NCI-H2196 (cell line): ENCODE measurements around the gene RNF111.
"Not testable (repeated sequence)": the region's sequence is repeated elsewhere in the genome, so short reads cannot be mapped to it uniquely, and the experiment has no call there.

Experiments used
- DNase-seq: peaks from one replicate; lab custom pipeline; 2025; ENCODE audit not compliant: unreplicated experiment; lab: John Stamatoyannopoulos, UW

The RNF111 gene

DNA sequence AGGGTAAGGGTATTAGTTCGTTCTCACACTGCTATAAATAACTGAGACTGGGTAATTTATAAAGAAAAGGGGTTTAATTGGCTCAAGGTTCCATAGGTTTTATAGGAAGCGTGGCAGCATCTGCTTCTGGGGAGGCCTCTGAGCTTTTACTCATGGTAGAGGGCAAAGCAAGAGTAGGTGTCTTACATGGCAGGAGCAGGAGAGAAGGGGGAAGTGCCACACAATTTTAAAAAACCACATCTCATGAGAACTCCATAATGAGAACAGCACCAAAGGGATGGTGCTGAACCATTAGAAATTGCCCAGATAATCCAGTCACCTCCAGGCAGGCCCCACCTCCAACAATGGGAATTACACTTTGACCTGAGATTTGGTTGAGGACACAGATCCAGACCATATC, 12.2 kb downstream of the RNF111 start:
- DNase-seq = no peak

DNA sequence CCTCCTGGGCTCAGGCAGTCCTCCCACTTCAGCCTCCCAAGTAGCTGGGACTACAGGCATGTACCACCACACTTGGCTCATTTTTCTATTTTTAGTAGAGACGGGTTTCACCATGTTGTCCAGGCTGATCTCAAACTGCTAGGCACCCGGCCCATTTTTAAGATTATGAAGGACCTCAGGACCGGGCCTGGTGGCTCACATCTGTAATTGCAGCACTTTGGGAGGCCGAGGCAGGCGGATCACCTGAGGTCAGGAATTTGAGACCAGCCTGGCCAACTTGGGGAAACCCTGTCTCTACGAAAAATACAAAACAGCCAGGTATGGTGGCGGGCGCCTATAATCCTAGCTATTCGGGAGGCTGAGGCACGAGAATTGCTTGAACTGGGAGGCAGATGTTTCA, 12.8 kb downstream of the RNF111 start:
- DNase-seq = not testable (repeated sequence)

DNA sequence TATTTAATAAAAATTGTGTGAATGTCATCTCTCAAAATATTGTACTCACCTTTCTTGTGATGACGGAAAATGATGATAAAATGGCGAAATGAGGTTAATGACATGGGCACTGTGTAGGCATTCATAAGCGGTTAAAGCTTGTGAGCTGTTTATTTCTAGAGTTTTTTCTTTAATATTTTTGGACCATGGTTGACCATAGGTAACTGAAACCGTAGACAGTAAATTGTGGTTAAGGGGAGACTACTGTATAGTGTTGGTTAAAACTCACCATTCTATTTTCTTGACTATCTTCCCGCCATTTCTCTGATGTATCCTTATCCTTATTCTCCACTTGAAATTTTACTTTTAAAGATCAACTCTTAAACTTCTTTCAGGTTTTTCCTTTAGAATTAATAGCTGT, 14.5 kb downstream of the RNF111 start:
- no peak for DNase-seq

DNA sequence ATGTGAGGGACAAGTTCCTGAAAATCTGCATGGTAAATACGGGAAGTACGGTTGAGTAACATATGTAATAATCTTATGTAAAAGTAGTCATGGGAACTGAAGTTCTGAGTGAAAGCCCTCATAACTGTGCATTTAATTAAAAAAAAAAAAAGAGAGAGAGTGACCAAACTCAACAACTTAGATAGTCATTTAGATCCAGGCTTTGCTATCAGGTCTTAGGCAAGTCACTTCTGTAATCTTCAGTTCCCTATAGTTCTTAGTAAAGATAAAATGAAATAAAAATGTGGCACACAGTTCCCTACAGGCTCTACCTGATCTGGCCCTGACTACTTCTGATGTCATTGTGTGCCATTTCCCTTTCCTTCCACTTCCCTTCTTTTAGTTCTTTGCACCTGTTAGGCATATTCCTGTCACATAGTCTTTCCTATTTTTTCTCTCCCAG, 15.0 kb downstream of the RNF111 start:
- DNase-seq = no peak

DNA sequence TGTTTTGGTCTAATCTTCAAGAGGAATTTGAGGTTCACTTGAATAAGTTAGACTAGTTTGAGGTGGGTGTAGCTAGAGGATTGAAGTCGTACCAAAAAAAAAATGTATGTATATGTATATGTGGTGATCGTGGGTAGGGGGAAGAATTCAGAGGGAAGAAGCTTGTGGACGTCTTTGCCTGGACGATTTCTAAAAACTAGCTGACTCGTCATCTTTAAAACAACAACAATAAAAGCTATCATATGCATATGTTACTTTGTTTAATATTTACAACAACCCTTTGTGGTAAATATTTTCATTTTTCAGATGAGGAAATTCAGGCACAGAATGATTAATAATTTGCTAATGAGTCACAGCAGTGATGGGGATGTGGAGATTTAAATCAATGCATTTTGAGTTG, 18.1 kb downstream of the RNF111 start:
- DNase-seq = no peak

DNA sequence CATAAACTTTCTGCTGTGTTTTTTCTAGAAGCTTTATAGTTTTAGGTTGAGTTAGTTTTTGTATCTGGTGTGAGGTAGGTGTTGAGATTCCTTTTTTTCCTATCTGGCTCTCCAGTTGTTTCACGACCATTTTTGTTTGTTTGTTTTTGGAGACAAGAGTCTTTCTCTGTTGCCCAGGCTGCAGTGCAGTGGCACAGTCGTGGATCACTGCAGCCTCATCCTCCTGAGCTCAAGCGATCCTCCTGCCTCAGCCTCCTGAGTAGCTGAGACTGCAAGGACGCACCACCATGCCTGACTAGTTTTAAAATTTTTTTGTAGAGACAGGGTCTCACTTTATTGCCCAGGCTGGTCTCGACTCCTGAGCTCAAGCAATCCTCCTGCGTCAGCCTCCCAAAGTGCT, 20.6 kb downstream of the RNF111 start:
- no peak for DNase-seq

DNA sequence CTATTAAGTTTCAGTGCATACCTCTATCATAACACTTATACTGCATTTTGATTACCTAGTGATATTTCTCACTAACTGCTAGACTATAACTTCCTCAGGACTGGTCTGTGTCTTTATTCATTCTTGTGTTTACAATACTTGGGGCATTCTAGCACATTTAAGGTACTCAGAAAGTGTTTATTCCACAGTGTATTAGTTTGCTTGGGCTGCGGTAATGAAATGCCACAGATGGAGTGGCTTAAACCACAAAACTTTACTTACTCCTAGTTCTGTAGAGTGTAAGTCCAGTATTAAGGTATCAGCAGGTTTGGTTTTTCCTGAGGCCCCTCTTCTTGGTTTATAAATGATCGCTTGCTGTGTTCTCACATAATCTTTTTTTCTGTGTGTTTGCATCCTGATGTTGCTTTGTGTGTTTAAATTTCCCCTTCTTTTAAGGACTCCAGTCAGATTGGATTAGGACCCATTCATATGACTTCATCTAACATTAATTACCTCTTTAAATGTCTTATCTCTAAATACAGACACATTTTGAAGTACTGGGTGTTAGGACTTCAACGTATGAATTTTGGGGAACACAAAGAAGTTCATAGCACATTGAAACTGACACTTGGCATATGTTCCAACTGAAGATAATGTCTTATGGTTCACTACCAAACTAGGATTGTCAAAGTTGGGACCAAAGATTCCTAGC, 23.9 kb downstream of the RNF111 start:
- no peak for DNase-seq

DNA sequence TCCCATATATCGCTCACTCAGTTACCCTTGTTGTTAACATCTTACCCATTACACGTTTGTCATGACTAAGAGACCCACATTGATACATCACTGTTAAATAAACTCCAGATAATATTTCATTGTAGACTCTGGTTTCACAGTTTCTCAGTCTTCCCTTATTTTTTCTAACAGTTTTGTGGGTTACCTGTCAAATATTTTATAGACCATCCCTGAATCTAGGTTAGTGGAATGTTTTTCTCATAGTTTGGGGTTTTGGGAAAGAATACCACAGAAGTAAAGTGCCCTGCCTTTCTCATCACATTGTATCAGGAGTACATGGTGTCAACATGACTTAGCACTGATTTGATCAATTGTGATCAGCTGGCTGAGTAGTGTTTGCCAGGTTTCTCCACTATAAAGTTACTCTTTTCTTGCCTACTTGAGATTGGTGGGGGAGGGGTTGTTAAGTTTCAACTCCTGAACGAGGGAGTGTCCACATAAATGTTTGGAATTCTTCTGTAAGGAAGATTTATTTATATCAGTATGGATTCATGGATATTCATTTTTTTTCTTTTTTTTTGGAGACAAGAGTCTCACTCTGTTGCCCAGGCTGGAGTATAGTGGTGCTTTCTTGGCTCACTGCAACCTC, 25.9 kb downstream of the RNF111 start:
- no peak for DNase-seq

DNA sequence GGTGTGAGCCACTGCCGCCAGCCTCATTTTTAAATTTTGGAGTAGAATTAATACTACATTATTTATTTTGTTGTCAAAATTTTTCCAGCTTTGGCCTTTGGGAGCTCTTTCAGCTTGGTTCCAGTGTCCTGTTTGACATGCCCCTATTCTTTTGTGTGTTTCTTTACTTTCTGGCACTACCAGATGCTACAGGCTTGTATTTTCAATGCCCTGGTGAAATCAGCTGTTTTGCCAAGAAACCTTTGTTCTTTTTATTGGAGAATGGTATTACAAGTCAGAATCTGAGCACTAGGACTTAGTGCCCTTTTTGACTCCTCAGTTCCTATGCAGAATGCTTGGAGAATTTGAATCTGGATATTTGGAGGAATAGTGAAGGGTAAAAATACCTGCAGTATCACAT, 26.6 kb downstream of the RNF111 start:
- DNase-seq = no peak

DNA sequence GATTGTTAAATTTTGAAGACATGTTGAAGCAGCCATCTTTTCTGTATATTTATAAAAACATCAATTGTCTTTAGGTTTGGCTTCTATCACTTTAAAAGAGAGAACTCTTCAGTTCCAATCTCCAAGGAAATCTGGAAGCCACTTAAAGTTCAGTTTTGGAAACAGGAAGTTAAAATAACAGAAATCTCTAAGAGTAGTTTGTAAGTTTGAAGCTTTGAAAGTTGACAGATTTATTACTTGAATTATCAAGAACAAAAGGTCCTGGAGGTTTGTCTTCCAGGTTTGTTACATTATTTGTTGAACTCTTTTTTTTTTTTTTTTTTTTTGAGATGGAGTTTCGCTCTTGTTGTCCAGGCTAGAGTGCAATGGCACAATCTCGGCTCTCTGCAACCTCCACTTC, 30.0 kb downstream of the RNF111 start:
- no peak for DNase-seq

DNA sequence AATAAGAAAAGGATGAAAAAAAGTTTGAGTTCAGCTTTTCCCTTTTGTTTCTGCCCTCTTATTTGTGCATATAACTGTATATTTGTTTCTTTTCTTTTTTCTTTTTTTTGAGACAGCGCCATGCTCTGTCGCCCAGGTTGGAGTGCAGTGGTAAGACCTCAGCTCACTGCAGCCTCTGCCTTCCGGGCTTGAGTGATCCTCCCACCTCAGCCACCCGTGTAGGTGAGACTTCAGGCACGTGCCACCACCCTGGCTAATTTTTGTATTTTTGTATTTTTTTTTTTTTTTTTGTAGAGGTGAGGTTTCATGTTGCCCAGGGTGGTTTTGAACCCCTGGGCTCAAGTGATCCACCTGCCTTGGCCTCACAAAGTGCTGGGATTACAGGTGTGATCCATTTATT, 31.4 kb downstream of the RNF111 start:
- no peak for DNase-seq

DNA sequence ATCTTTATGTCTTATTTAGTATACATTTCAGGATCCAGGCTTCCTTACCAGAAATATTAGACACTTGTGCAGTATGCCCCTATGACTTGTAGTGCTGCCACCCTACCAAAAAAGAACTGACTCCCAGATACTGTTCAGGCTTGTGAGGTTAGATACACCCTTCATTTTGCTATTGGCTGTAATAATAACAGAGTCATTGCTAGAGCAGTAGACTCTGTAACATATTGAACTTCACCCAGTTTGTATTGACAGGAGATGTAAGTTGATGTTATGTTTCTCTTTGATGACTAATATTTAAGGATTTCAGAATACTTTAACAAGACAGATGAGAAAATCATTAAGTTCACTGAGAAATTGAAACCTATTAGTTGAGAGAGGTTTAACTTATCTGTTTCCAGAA, 32.9 kb downstream of the RNF111 start:
- no peak for DNase-seq

DNA sequence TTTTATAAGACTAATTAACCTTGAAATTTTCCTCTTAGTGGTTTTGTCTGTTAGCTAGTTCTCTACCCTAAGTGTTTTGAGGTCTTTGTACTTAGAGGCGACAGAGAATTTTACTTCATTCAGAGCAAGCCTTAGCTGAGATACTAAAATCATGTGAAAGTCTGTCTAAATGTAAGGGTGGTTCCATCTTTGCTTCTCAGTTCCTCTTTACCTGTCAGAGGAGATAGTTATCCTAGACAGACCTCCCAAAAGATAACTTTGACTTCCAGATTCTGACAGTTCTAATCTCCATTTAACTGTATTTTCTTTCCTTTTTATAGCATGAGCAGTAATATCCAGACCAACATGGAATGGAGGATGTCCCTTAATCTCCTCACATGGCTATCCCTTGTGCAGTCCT, 34.7 kb downstream of the RNF111 start:
- no peak for DNase-seq

DNA sequence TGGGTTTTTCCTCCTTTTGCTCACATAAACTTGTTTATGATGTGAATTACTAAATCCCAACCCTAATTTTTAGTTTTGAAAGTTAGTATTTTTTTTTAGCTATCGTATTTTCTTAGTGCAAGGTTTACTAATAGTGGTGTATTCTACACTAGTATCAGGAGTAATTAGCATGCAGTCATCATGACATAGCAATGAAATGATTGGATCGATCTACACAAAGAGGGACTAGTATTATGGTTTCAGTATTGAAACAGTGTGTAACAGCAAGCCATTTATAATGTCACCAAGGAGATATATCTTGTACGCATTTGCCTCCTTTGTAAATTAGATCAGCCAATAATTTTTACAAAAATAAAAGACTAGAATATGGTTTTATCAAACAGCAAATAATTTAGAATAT, 38.7 kb downstream of the RNF111 start:
- no peak for DNase-seq

DNA sequence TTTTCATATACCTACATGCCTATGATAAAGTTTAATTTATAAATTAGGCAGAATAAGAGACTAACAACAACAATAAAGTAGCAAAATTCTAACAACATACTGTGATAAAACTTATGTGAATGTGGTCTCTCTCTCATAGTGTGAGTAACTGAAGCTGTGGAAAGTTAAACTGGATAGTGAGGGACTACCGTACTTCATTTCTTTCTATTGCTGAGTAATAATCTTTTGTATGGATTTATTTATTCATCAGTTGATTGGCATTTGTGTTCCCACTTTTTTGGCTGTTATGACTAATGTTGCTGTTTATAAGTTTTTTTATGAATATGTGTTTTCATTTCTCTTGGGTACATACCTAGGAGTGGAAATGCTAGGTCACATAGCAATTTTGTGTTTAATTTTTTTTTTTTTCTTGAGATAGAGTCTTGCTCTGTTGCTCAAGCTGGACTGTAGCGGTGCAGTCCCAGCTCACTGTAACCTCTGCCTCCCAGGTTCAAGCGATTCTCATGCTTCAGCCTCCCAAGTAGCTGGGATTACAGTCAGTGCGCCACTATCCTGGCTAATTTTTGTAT, 41.0 kb downstream of the RNF111 start:
- DNase-seq = no peak

DNA sequence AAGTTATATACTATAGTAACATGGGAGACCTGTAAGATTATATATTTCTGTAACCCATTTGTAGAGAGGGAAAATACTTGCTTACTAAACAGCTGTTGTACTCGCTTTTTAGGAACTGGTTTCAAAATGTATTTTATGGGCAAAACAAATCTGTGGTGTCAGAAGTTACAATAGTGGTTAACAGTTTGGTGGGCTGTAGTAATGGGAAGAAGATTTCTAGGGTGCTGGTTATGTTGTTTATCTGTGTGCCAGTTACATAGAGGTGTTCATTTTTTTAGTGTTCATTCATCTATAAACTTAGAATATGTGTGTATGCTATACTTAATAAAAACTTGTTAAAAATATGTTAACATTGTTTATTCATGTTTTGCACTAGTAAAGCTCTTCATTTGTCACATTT, 42.1 kb downstream of the RNF111 start:
- no peak for DNase-seq

DNA sequence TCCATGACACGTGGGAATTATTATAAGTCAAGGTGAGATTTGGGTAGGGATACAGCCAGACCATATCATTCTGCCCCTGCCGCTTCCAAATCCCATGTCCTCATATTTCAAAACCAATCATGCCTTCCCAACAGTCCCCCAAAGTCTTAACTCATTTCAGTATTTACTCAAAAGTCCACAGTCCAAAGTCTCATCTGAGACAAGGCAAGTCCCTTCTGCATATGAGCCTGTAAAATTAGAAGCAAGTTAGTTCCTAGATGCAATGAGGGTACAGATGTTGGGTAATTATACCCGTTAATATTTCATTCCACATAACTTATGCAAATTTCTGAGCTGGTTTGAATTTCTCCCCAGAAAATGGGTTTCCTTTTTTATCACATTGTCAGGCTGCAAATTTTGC, 47.7 kb downstream of the RNF111 start:
- no peak for DNase-seq

DNA sequence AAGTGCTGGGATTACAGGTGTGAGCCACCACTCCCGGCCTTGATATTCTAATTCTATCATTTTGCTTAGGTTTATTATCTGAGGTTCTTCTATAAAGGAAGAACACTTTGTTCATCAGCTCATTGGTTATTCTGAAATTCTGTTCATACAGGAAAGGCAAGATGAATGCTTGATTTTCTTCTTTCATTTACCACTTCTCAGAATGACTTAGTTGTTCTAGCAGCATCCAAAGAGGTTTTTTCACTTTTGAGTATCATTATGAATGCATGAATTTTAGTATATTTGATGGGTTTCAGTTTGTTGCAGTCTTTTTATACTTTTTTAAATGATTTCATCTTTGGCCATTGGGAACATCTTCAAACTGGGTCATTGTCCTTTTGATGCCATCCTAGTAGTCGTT, 51.8 kb downstream of the RNF111 start:
- no peak for DNase-seq

DNA sequence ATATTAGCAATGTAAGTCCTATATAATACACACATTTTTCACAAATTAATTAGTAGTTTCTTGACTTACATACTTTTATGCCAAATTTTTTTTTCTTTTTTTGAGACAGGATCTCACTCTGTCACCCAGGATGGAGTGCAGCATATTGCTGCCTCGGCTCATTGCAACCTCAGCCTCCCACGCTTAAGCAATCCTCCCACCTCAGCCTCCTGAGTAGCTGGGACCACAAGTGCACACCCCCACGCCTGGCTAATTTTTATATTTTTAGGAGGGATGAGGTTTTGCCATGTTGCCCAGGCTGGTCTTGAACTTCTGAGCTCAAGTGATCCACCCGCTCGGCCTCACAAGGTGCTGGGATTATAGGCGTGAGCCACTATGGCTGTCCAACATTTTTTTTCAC, 54.6 kb downstream of the RNF111 start:
- DNase-seq = no peak

DNA sequence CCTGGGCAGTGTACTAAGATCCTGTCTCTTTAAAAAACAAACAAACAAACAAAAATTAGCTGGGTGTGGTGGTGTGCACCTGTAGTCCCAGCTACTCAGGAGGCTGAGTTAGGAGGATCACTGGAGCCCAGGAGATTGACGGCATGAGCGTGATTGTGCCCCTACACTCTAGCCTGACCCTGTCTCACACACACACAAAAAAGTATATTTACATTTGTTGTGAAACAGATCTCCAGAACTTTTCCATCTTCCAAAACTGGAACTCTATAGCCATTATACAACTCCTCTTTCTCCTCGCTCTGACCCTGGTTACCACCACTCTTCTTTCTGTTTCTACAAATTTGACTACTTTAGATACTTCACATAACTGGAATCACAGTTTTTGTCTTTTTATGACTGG, 61.4 kb downstream of the RNF111 start:
- DNase-seq = no peak

DNA sequence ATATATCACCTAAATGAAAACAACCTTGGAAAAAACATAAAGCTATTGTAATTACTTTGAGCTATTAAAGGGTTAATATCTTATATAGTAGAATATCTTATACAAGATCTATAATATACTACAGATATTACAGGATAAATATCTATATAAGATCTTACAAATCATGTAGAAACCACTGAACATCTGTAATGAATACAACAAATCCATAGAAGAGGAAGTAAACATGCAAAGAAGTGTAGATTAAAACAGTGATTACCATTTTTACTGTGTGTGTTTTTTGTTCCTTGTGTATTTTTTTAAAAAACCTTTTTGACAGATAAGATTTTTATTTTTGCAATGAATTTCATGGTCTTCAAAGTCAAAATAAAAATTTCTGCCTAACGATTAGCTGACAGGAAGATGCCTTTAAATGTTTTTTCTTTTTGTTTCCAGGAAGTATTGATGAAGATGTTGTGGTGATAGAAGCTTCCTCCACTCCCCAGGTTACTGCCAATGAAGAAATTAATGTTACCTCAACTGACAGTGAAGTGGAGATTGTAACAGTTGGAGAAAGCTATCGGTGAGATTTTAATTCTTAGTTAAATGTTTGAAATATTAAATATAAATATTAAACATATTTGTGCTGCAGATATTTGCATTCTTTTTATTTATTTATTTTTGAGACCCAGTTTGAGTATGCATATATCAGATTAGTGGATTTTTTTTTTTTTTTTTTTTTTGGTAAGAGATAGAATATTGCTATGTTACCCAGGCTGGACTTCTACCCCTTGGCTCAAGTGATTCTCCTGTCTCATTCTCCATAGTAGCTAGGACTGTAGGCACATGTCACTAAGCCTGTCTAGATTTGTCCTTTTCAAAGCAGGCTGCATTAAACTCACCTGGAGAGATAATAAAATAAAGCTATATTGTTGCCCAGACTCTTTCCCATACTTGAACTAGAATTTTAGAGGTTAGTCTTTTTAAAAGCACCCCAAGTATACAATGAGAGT, 64.7 kb downstream of the RNF111 start:
- no peak for DNase-seq
